WTC11 (cell line): ENCODE data around the gene ZNF236. TPM values are rescaled to one million over a fixed set of nuclear protein-coding genes. Genes with fewer than 3 reads are reported as not detected.

Experiments
- ATAC-seq: fragments of 200-7000 bp; cut with Tn5 transposase; 2 replicates; pipeline ENCODE4 v1.10.0; 2021; ENCODE audit warnings: mild to moderate bottlenecking, moderate library complexity
- Bru-seq: library from RNA; stranded (reverse); fragments of 400-500 nt; gene quantifications from one replicate; lab custom pipeline; 2021; lab: Mats Ljungman, UMichigan
- CTCF ChIA-PET: fragments of 300-600 bp; sonication (Branson Sonifier 250); formaldehyde crosslinking; loops from one replicate; lab custom pipeline; 2021; ENCODE audit warnings: antibody characterized with exemption; lab: Charles Lee
- POLR2A ChIA-PET: fragments of 350-600 bp; sonication (Branson Sonifier 250); formaldehyde crosslinking; loops from one replicate; lab custom pipeline; 2021; ENCODE audit warnings: antibody characterized with exemption; lab: Charles Lee
- DNase-seq: peaks from one replicate; pipeline ENCODE4 v3.0.0; 2021; ENCODE audit warnings: low spot score
- H3K27ac Mint-ChIP-seq: 2 replicates; pipeline ENCODE4 v1.8.0; 2021; ENCODE audit warnings: mixed read lengths
- H3K27me3 Mint-ChIP-seq: 2 replicates; pipeline ENCODE4 v1.8.0; 2021; ENCODE audit warnings: low read depth, mild to moderate bottlenecking, moderate library complexity, mixed read lengths
- H3K36me3 Mint-ChIP-seq: 2 replicates; pipeline ENCODE4 v1.8.0; 2021; ENCODE audit warnings: mixed read lengths
- H3K4me1 Mint-ChIP-seq: 2 replicates; pipeline ENCODE4 v1.8.0; 2022; ENCODE audit warnings: mixed read lengths
- H3K4me3 Mint-ChIP-seq: 2 replicates; pipeline ENCODE4 v1.8.0; 2021; ENCODE audit warnings: mild to moderate bottlenecking, moderate library complexity, mixed read lengths
- H3K9me3 Mint-ChIP-seq: 2 replicates; pipeline ENCODE4 v1.8.0; 2021; ENCODE audit warnings: mixed read lengths
- ELF4 ChIP-seq: sonication (generic); formaldehyde crosslinking; IDR thresholded peaks from 2 replicates; pipeline ENCODE4 v1.8.1; 2022; ENCODE audit warnings: low read depth, mild to moderate bottlenecking, moderate library complexity, missing genetic modification reagents
- ESRRA ChIP-seq: sonication (generic); formaldehyde crosslinking; IDR thresholded peaks from 2 replicates; pipeline ENCODE4 v1.8.1; 2022; ENCODE audit warnings: mild to moderate bottlenecking, missing genetic modification reagents, borderline replicate concordance
- GABPB1 ChIP-seq: sonication (generic); formaldehyde crosslinking; IDR thresholded peaks from 2 replicates; pipeline ENCODE4 v1.8.1; 2023; ENCODE audit warnings: mild to moderate bottlenecking, missing genetic modification reagents
- GRHL2 ChIP-seq: fragments of 250-450 bp; sonication (Bioruptor Pico); IDR thresholded peaks from 2 replicates; pipeline ENCODE4 v1.8.0; 2022; ENCODE audit warnings: mild to moderate bottlenecking, moderate library complexity; ENCODE audit not compliant: insufficient replicate concordance, severe bottlenecking
- HMGA2 ChIP-seq: fragments of 250-450 bp; sonication (Bioruptor Pico); IDR thresholded peaks from 2 replicates; pipeline ENCODE4 v1.4.0; 2021; ENCODE audit warnings: mild to moderate bottlenecking, moderate library complexity
- IRF1 ChIP-seq: sonication (generic); formaldehyde crosslinking; IDR thresholded peaks from 2 replicates; pipeline ENCODE4 v1.8.0; 2023; ENCODE audit warnings: missing genetic modification reagents
- IRF2 ChIP-seq: sonication (generic); formaldehyde crosslinking; IDR thresholded peaks from 2 replicates; pipeline ENCODE4 v1.8.0; 2022; ENCODE audit warnings: low read depth, missing genetic modification reagents, borderline replicate concordance
- KAT7 ChIP-seq: sonication (generic); formaldehyde crosslinking; IDR thresholded peaks from 2 replicates; pipeline ENCODE4 v1.8.1; 2023; ENCODE audit warnings: missing genetic modification reagents, mild to moderate bottlenecking, borderline replicate concordance
- NR1H2 ChIP-seq: sonication (generic); formaldehyde crosslinking; IDR thresholded peaks from 2 replicates; pipeline ENCODE4 v1.9.0; 2021; ENCODE audit warnings: mild to moderate bottlenecking, moderate library complexity, missing genetic modification reagents
- NR2C2 ChIP-seq: sonication (generic); formaldehyde crosslinking; IDR thresholded peaks from 2 replicates; pipeline ENCODE4 v1.8.0; 2022; ENCODE audit warnings: mild to moderate bottlenecking, missing genetic modification reagents
- NR3C1 ChIP-seq: sonication (generic); formaldehyde crosslinking; conservative IDR thresholded peaks from 2 replicates; pipeline ENCODE4 v1.8.1; 2023; ENCODE audit warnings: low read depth, mild to moderate bottlenecking, missing genetic modification reagents
- OVOL2 ChIP-seq: fragments of 250-450 bp; sonication (Bioruptor Pico); IDR thresholded peaks from 2 replicates; pipeline ENCODE4 v1.9.0; 2021; ENCODE audit warnings: mild to moderate bottlenecking, borderline replicate concordance
- RORB ChIP-seq: fragments of 250-450 bp; sonication (Bioruptor Pico); IDR thresholded peaks from 2 replicates; pipeline ENCODE4 v1.9.0; 2021; ENCODE audit warnings: mild to moderate bottlenecking
- SMAD3 ChIP-seq: sonication (generic); formaldehyde crosslinking; IDR thresholded peaks from 2 replicates; pipeline ENCODE4 v1.8.0; 2022; ENCODE audit warnings: missing genetic modification reagents, mild to moderate bottlenecking, borderline replicate concordance
- SMAD4 ChIP-seq: sonication (generic); formaldehyde crosslinking; IDR thresholded peaks from 2 replicates; pipeline ENCODE4 v1.8.0; 2022; ENCODE audit warnings: mild to moderate bottlenecking, missing genetic modification reagents
- SOX15 ChIP-seq: fragments of 250-450 bp; sonication (Bioruptor Pico); IDR thresholded peaks from 2 replicates; pipeline ENCODE4 v1.9.0; 2021; ENCODE audit warnings: mild to moderate bottlenecking
- SP1 ChIP-seq: sonication (generic); formaldehyde crosslinking; conservative IDR thresholded peaks from 2 replicates; pipeline ENCODE4 v1.8.1; 2022; ENCODE audit warnings: missing genetic modification reagents
- TEAD1 ChIP-seq: sonication (generic); formaldehyde crosslinking; IDR thresholded peaks from 2 replicates; pipeline ENCODE4 v1.8.0; 2022; ENCODE audit warnings: mild to moderate bottlenecking, missing genetic modification reagents
- ZMAT4 ChIP-seq: fragments of 250-450 bp; sonication (Bioruptor Pico); IDR thresholded peaks from 2 replicates; pipeline ENCODE4 v1.9.0; 2021; ENCODE audit warnings: mild to moderate bottlenecking
- ZNF416 ChIP-seq: fragments of 250-450 bp; sonication (Bioruptor Pico); IDR thresholded peaks from 2 replicates; pipeline ENCODE4 v1.9.0; 2021; ENCODE audit warnings: mild to moderate bottlenecking, inconsistent platforms
- ZNF423 ChIP-seq: fragments of 250-450 bp; sonication (Bioruptor Pico); IDR thresholded peaks from 2 replicates; pipeline ENCODE4 v2.1.2; 2022; ENCODE audit warnings: mild to moderate bottlenecking, moderate library complexity
- ZNF425 ChIP-seq: fragments of 250-450 bp; sonication (Bioruptor Pico); conservative IDR thresholded peaks from 2 replicates; pipeline ENCODE4 v1.9.0; 2021; ENCODE audit warnings: mild to moderate bottlenecking
- long read RNA-seq, 3 experiments: library from RNA in 1 of 3; library from capped mRNA in 1 of 3; library from polyadenylated mRNA in 1 of 3; unstranded in 2 of 3; stranded (forward) in 1 of 3; transcript quantifications; one replicate each; pipeline ENCODE4 v2.0.0, GENCODE V29; 2021
- total RNA-seq: library from RNA; stranded (reverse); gene quantifications from 3 replicates; pipeline ENCODE4 v1.2.3, GENCODE V29; 2021
- TF ChIP-seq, protein P1 (sequence below): sonication (generic); formaldehyde crosslinking; IDR thresholded peaks from 2 replicates; pipeline ENCODE4 v1.8.0; 2022; ENCODE audit warnings: mild to moderate bottlenecking, missing genetic modification reagents
- TF ChIP-seq, protein P2 (sequence below): sonication (generic); formaldehyde crosslinking; IDR thresholded peaks from 2 replicates; pipeline ENCODE4 v1.8.1; 2023; ENCODE audit warnings: mild to moderate bottlenecking, missing genetic modification reagents
- TF ChIP-seq, protein P3 (sequence below): sonication (generic); formaldehyde crosslinking; conservative IDR thresholded peaks from 2 replicates; pipeline ENCODE4 v1.8.1; 2023; ENCODE audit warnings: mild to moderate bottlenecking, low read depth, missing genetic modification reagents, moderate library complexity
- TF ChIP-seq, protein P4 (sequence below): sonication (generic); formaldehyde crosslinking; conservative IDR thresholded peaks from 2 replicates; pipeline ENCODE4 v1.8.1; 2022; ENCODE audit warnings: mild to moderate bottlenecking, missing genetic modification reagents
- TF ChIP-seq, protein P5 (sequence below): sonication (generic); formaldehyde crosslinking; IDR thresholded peaks from 2 replicates; pipeline ENCODE4 v1.8.1; 2022; ENCODE audit warnings: low read depth, mild to moderate bottlenecking, moderate library complexity, missing genetic modification reagents, borderline replicate concordance

Gene ZNF236
- total RNA-seq (19.9 to 23.4 TPM (median 20.6 TPM) in 3 replicates), Bru-seq, nascent RNA (percentile 67 among the genes with signal in this experiment)
- long read RNA-seq, experiment 1, full-length matches to known transcripts = 2 of 19 reads
- long read RNA-seq, experiment 1, partial matches to known transcripts = 9 of 19 reads
- long read RNA-seq, experiment 1, other reads (novel, unspliced or antisense) = 8 of 19 reads
- long read RNA-seq, experiment 2, partial matches to known transcripts = 7 of 15 reads
- long read RNA-seq, experiment 2, other reads (novel, unspliced or antisense) = 8 of 15 reads
- long read RNA-seq, experiment 3 = 0 reads

- Mint-ChIP-seq H3K4me3 (peak within 1 kb of the TSS; percentile 87), H3K36me3 (peaks cover 5% of the 10 kb centered on the region), H3K4me1 (peaks cover 32% of the 10 kb centered on the region), H3K27ac (peak within 1 kb of the TSS; percentile 85), H3K27me3 (no peaks in the 10 kb centered on the region; the same call in 1 of the 2 replicates), H3K9me3 (no peaks in the 10 kb centered on the region)
- DNase-seq = peak; percentile 62
- POLR2A ChIA-PET = no interaction called here
- peak; percentile 39 for ATAC-seq
- CTCF ChIA-PET = interaction anchor here (0.5 to 1.6 kb wide), 2 partner anchors 20 to 23 kb away, joined by 3 to 14 read pairs; no protein-coding TSS in a partner anchor
- TF ChIP-seq SMAD3 (CRISPR knock-in tag) (no peak), NR2C2 (no peak), HMGA2 (CRISPR knock-in tag) (no peak), SMAD4 (CRISPR knock-in tag) (no peak), ELF4 (CRISPR knock-in tag) (no peak), GABPB1 (CRISPR knock-in tag) (no peak), IRF1 (CRISPR knock-in tag) (no peak), GRHL2 (CRISPR knock-in tag) (no peak), NR1H2 (CRISPR knock-in tag) (no peak), IRF2 (CRISPR knock-in tag) (no peak), ZNF416 (CRISPR knock-in tag) (no peak), SP1 (CRISPR knock-in tag) (0 out of 2 replicates have a peak, but pooled peaks have one; percentile 8), NR3C1 (CRISPR knock-in tag) (0 out of 2 replicates have a peak, but pooled peaks have one; percentile 49), ESRRA (CRISPR knock-in tag) (no peak), ZNF423 (no peak), RORB (CRISPR knock-in tag) (no peak), ZNF425 (CRISPR knock-in tag) (no peak), SOX15 (CRISPR knock-in tag) (0 out of 2 replicates have a peak, but pooled peaks have one; percentile 48), OVOL2 (peak; percentile 85; the same call in 1 of the 2 replicates), KAT7 (CRISPR knock-in tag) (peak; percentile 24; the same call in 1 of the 2 replicates), TEAD1 (no peak), ZMAT4 (CRISPR knock-in tag) (no peak)
- TF ChIP-seq, protein P1, sequence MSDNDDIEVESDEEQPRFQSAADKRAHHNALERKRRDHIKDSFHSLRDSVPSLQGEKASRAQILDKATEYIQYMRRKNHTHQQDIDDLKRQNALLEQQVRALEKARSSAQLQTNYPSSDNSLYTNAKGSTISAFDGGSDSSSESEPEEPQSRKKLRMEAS (CRISPR knock-in tag) = 0 out of 2 replicates have a peak, but pooled peaks have one; percentile 11
- TF ChIP-seq, protein P2, sequence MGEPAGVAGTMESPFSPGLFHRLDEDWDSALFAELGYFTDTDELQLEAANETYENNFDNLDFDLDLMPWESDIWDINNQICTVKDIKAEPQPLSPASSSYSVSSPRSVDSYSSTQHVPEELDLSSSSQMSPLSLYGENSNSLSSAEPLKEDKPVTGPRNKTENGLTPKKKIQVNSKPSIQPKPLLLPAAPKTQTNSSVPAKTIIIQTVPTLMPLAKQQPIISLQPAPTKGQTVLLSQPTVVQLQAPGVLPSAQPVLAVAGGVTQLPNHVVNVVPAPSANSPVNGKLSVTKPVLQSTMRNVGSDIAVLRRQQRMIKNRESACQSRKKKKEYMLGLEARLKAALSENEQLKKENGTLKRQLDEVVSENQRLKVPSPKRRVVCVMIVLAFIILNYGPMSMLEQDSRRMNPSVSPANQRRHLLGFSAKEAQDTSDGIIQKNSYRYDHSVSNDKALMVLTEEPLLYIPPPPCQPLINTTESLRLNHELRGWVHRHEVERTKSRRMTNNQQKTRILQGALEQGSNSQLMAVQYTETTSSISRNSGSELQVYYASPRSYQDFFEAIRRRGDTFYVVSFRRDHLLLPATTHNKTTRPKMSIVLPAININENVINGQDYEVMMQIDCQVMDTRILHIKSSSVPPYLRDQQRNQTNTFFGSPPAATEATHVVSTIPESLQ (CRISPR knock-in tag) = no peak
- TF ChIP-seq, protein P3, sequence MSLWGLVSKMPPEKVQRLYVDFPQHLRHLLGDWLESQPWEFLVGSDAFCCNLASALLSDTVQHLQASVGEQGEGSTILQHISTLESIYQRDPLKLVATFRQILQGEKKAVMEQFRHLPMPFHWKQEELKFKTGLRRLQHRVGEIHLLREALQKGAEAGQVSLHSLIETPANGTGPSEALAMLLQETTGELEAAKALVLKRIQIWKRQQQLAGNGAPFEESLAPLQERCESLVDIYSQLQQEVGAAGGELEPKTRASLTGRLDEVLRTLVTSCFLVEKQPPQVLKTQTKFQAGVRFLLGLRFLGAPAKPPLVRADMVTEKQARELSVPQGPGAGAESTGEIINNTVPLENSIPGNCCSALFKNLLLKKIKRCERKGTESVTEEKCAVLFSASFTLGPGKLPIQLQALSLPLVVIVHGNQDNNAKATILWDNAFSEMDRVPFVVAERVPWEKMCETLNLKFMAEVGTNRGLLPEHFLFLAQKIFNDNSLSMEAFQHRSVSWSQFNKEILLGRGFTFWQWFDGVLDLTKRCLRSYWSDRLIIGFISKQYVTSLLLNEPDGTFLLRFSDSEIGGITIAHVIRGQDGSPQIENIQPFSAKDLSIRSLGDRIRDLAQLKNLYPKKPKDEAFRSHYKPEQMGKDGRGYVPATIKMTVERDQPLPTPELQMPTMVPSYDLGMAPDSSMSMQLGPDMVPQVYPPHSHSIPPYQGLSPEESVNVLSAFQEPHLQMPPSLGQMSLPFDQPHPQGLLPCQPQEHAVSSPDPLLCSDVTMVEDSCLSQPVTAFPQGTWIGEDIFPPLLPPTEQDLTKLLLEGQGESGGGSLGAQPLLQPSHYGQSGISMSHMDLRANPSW (CRISPR knock-in tag) = no peak
- TF ChIP-seq, protein P4, sequence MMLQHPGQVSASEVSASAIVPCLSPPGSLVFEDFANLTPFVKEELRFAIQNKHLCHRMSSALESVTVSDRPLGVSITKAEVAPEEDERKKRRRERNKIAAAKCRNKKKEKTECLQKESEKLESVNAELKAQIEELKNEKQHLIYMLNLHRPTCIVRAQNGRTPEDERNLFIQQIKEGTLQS (CRISPR knock-in tag) = no peak
- TF ChIP-seq, protein P5, sequence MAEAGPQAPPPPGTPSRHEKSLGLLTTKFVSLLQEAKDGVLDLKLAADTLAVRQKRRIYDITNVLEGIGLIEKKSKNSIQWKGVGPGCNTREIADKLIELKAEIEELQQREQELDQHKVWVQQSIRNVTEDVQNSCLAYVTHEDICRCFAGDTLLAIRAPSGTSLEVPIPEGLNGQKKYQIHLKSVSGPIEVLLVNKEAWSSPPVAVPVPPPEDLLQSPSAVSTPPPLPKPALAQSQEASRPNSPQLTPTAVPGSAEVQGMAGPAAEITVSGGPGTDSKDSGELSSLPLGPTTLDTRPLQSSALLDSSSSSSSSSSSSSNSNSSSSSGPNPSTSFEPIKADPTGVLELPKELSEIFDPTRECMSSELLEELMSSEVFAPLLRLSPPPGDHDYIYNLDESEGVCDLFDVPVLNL (CRISPR knock-in tag) = no peak
Observed at GRCh38 chr18:76822506-76823160, at the start of gene ZNF236. Gene ZNF236 (plus strand): TSS chr18:76822557. CDS start chr18:76822608, 51 bp downstream.
